Endodermal cell (in vitro differentiated cells): ENCODE results near the gene LTB. TPM values are rescaled to one million over a fixed set of nuclear protein-coding genes. Genes with fewer than 3 reads are reported as not detected.
A peak's percentile ranks its signal among the peaks of the same experiment; 100 is the strongest.

Source experiments
- DNase-seq: peaks from one replicate; pipeline ENCODE4 v3.0.0-alpha.2; 2017
- H3K27ac ChIP-seq: 2 replicates; pipeline ENCODE4 v1.5.1; 2013; ENCODE audit warnings: mild to moderate bottlenecking, low read depth, low read length, moderate library complexity
- H3K27me3 ChIP-seq: 2 replicates; pipeline ENCODE4 v1.6.1; 2013; ENCODE audit warnings: mild to moderate bottlenecking, low read length, moderate library complexity; ENCODE audit not compliant: insufficient read depth, control insufficient read depth, poor library complexity, severe bottlenecking
- H3K36me3 ChIP-seq: 2 replicates; pipeline ENCODE4 v1.7.0; 2013; ENCODE audit warnings: mild to moderate bottlenecking, low read length, moderate library complexity; ENCODE audit not compliant: control insufficient read depth, insufficient read depth
- H3K4me1 ChIP-seq: one replicate; pipeline ENCODE4 v1.7.0; 2013; ENCODE audit warnings: low read length; ENCODE audit not compliant: control insufficient read depth, insufficient read depth
- H3K4me3 ChIP-seq: 2 replicates; pipeline ENCODE4 v1.5.1; 2013; ENCODE audit warnings: mild to moderate bottlenecking, low read length, moderate library complexity
- H3K9ac ChIP-seq: 2 replicates; pipeline ENCODE4 v1.6.1; 2013; ENCODE audit warnings: mild to moderate bottlenecking, low read length, moderate library complexity; ENCODE audit not compliant: poor library complexity, severe bottlenecking; ENCODE audit errors: extremely low read depth
- H3K9me3 ChIP-seq: 2 replicates; pipeline ENCODE4 v1.6.1; 2013; ENCODE audit warnings: mild to moderate bottlenecking, low read length, moderate library complexity; ENCODE audit not compliant: control insufficient read depth
- H3K27ac Mint-ChIP-seq: 2 replicates; pipeline ENCODE4 v1.8.0; 2020; ENCODE audit warnings: mixed read lengths
- H3K27me3 Mint-ChIP-seq: 2 replicates; pipeline ENCODE4 v1.8.0; 2021; ENCODE audit warnings: mild to moderate bottlenecking, mixed read lengths; ENCODE audit not compliant: insufficient read depth
- H3K36me3 Mint-ChIP-seq: 2 replicates; pipeline ENCODE4 v1.8.0; 2020; ENCODE audit warnings: low read depth, mixed read lengths
- H3K4me1 Mint-ChIP-seq: 2 replicates; pipeline ENCODE4 v1.8.0; 2020; ENCODE audit warnings: mixed read lengths
- H3K4me3 Mint-ChIP-seq: 2 replicates; pipeline ENCODE4 v1.8.0; 2020; ENCODE audit warnings: mild to moderate bottlenecking, moderate library complexity, mixed read lengths
- H3K9me3 Mint-ChIP-seq: 2 replicates; pipeline ENCODE4 v1.8.0; 2020; ENCODE audit warnings: mild to moderate bottlenecking, mixed read lengths
- WGBS, 2 experiments: methylation state at CpG; one replicate each; pipeline versions ENCODE4 v1.1.5 to v1.1.7; 2013; ENCODE audit warnings: missing lambda C conversion rate in 2 of 2, mixed read lengths in 1 of 2; ENCODE audit not compliant: insufficient coverage in 1 of 2, insufficient read length in 1 of 2; 5-methylcytosine and 5-hydroxymethylcytosine counted together
- total RNA-seq, 2 donors: library from RNA; stranded (reverse); fragmentation: NEBNext Ultra II Directional in 1 of 2; extraction: Animal tissue kit (Norgen Biotek cat#: 25700) in 1 of 2; gene quantifications; 2 replicates in 1 of 2; 3 replicates in 1 of 2; pipeline ENCODE4 v1.2.1, GENCODE V29; 2021
- TF ChIP-seq, protein P1 (sequence below): fragments of 200-600 bp; sonication (generic); conservative IDR thresholded peaks from 2 replicates; pipeline ENCODE4 v1.5.0; 2021; ENCODE audit warnings: antibody characterized with exemption, mild to moderate bottlenecking

Gene LTB
- total RNA-seq, 2 donors from 2014 or later: 1.3 TPM; not detected in 1

DNA sequence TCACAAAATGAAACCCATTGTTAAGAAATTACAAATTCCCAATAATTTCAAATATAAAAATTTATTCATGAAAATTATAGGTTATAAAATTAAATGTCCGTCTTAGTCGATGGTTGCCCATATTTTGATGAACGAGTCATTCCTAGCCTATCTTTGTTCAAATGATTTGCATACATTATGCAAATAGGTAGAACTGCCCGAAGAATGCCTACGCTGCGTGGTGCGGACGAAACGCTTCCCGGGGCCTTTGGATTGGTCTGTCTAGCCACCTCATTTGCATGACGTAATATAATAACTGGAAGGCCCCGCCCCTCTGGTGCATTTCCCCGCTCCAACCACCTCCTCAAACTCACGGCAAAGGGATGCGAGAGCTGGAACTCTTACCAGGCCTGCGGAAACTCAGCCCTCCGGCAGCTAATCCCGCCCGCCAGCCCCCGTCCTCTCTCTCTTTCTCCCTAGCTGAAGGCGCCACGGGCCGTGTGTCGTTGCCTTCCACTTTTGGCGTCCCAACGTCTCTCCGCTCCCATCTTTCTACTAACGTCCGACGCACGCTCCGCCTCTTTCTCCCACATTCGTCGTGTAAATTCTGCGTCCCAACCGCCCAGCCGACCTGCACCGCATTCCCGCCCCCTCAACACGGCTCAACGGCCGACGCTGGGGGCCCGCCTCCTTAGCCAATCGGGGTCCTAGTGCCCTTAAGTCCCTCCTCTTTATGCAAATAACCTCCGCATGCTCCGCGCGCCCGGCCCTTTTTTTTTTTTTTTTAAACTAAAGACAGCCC is 37.8 kb upstream of the LTB start:
- no peaks in the 10 kb centered on the region for H3K4me1 ChIP-seq
- WGBS, 2 experiments: 1% methylated on average over 20 to 50 of the region's 50 CpGs
- peak overlapping the region; percentile 78 for H3K4me3 ChIP-seq
- no peaks in the 10 kb centered on the region for H3K9me3 ChIP-seq
- peak overlapping the region; percentile 82 for H3K9ac ChIP-seq
- peak overlapping the region; percentile 100 for H3K27ac ChIP-seq
- Mint-ChIP-seq H3K9me3 (no peaks in the 10 kb centered on the region), H3K4me1 (peaks cover 22% of the 10 kb centered on the region), H3K4me3 (peak overlapping the region; percentile 89), H3K27me3 (no peaks in the 10 kb centered on the region), H3K36me3 (peaks cover 35% of the 10 kb centered on the region), H3K27ac (peak overlapping the region; percentile 99)
- TF ChIP-seq, protein P1, sequence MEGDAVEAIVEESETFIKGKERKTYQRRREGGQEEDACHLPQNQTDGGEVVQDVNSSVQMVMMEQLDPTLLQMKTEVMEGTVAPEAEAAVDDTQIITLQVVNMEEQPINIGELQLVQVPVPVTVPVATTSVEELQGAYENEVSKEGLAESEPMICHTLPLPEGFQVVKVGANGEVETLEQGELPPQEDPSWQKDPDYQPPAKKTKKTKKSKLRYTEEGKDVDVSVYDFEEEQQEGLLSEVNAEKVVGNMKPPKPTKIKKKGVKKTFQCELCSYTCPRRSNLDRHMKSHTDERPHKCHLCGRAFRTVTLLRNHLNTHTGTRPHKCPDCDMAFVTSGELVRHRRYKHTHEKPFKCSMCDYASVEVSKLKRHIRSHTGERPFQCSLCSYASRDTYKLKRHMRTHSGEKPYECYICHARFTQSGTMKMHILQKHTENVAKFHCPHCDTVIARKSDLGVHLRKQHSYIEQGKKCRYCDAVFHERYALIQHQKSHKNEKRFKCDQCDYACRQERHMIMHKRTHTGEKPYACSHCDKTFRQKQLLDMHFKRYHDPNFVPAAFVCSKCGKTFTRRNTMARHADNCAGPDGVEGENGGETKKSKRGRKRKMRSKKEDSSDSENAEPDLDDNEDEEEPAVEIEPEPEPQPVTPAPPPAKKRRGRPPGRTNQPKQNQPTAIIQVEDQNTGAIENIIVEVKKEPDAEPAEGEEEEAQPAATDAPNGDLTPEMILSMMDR: no peak
- H3K27me3 ChIP-seq: no peaks in the 10 kb centered on the region
- DNase-seq: peak; percentile 99
- H3K36me3 ChIP-seq: peaks cover 31% of the 10 kb centered on the region

DNA sequence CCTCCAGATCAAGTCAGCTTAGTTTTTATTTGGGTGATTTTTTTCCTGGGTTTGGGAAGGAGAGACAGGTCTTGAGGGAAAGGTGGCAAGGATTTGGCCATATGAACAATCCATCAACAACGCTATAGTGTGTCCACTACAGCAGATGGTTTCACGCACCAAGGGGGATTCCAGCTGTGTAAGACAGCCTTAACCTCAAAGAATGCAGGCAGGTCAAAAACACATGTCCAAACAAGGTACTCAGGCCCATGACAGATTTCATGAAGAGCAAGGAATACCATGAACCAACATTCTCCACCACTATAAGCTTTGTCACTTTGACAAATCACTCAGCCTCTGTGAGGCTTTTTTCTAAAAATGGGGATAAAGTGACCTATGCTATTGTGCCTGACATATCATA is 34.8 kb upstream of the LTB start:
- H3K4me3 ChIP-seq: no peak overlapping the region
- no peak overlapping the region for H3K9ac ChIP-seq
- H3K27me3 Mint-ChIP-seq: no peaks in the 10 kb centered on the region
- H3K9me3 ChIP-seq: no peaks in the 10 kb centered on the region
- DNase-seq: no peak
- H3K4me3 Mint-ChIP-seq: no peak overlapping the region
- H3K27ac Mint-ChIP-seq: no peak overlapping the region
- H3K36me3 Mint-ChIP-seq: peaks cover 6% of the 10 kb centered on the region
- peaks cover 1% of the 10 kb centered on the region for H3K36me3 ChIP-seq
- peaks cover 16% of the 10 kb centered on the region for H3K4me1 Mint-ChIP-seq
- H3K27me3 ChIP-seq: no peaks in the 10 kb centered on the region
- WGBS, 2 experiments: 90% methylated on average over 2 of the region's 2 CpGs
- H3K9me3 Mint-ChIP-seq: no peaks in the 10 kb centered on the region
- no peak overlapping the region for H3K27ac ChIP-seq
- TF ChIP-seq, protein P1: no peak
- H3K4me1 ChIP-seq: no peaks in the 10 kb centered on the region

DNA sequence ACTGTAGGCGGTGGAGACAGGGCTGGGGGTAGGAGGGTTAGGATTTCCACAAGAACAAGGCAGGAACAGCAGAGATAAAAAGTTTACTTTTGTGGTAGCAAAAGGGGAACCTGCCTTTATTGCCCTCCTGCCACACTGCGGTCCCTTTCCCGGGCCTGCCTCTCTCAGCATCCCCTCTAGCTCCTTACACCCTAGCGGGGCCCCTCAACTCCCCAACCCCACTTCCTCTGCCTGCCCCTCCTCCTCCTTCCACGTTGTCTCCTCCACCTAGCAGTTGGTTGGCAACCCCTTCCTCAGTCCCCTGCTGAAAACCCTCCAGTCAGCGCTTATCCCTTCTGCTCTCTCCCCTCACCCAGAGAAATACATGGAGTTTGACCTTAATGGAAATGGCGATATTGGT is 33.5 kb upstream of the LTB start:
- Histone ChIP-seq H3K27me3 (no peaks in the 10 kb centered on the region), H3K9ac (no peak overlapping the region), H3K4me3 (no peak overlapping the region), H3K36me3 (no peaks in the 10 kb centered on the region), H3K27ac (no peak overlapping the region), H3K9me3 (no peaks in the 10 kb centered on the region), H3K4me1 (no peaks in the 10 kb centered on the region)
- TF ChIP-seq, protein P1: no peak
- Mint-ChIP-seq H3K4me1 (peaks cover 16% of the 10 kb centered on the region), H3K9me3 (no peaks in the 10 kb centered on the region), H3K4me3 (no peak overlapping the region), H3K27ac (peak overlapping the region; percentile 29), H3K27me3 (no peaks in the 10 kb centered on the region), H3K36me3 (no peaks in the 10 kb centered on the region)
- 80 to 87% methylated on average over 4 to 7 of the region's 7 CpGs for WGBS, 2 experiments
- no peak for DNase-seq
